T-helper 22 cell (primary cell): Measurements from ENCODE around the gene PKNOX2.

Experiments
- DNase-seq: peaks from one replicate; pipeline ENCODE4 v3.0.0-alpha.2; 2020; ENCODE audit warnings: low read depth

PKNOX2 gene

DNA sequence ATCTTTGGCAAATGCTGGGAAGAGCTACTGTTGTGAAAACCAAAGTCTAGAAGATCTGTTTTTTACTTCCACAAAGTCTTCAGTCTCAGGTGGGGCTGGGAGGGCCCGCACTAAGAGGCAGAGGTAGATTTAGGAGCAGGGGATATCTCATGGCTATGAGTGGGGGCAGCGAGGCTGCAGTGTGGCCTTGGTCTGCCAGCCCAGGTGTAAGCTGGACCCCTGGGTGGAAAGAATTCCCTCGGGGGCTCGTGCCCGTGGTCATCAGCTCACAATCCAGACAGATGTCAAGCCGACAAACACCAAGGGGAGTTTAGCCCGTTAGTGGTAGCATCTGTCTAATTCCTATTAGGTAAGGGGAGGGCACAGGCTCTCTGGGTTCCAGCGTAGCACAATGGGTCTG lies 9.0 kb downstream of the PKNOX2 start:
- no peak for DNase-seq

DNA sequence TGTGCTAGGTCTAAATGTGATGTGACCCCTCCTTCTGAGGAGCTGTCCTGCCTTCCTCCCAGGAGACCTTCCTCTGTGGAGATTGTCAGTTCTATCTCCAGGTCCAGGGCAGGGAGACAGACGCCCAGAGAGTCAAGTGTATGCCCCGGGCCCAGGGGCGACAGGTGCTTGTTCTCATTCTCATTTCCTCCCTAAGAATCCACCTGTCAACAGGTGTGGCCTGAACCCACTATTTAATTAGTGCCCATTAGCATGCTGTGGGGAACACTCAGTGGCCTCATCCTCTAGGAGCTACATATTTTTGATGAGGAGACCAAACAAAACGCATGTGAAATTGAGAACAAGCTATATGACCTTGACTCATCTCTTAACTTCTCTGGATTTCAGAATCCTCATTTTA lies 9.5 kb downstream of the PKNOX2 start:
- DNase-seq: no peak

DNA sequence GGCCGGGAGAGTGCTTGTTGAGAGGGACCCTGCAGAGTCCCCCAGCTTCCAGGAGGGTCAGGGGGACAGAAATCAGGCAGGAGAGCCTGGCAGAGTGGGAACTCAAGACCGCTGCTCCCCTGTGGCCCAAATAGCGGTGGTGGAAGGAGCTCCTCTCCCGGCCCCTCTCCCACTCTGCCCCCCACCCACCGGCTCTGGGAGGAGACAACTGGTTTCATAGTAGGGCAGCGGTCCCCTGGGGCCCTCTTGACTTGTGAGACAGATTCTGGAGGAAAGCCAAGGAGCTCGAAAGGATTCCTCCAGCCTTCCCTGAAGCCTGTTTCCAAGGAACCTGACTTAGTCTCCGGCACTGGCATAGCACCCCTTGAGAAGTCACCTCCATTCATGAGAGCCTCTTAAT lies 10.1 kb downstream of the PKNOX2 start:
- no peak for DNase-seq

DNA sequence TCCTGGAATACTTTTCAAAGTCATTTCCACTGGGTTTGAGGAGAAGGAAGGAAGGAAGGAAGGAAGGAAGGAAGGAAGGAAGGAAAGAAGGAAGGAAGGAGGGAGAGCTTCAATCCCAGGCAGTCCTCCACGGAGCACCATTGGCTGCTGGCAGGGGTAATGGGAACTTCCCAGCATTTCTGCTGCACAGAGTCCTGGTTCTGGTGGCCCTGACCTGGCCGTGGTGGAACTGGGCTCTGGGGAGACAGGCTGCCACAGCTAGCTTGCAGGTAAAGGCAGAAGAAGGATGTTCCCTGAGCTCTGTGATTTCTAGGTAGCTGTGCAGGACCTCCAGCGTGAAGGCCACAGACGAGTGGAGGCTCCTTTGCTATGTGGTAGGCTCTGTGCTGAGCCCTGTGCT lies 10.6 kb downstream of the PKNOX2 start:
- no peak for DNase-seq

DNA sequence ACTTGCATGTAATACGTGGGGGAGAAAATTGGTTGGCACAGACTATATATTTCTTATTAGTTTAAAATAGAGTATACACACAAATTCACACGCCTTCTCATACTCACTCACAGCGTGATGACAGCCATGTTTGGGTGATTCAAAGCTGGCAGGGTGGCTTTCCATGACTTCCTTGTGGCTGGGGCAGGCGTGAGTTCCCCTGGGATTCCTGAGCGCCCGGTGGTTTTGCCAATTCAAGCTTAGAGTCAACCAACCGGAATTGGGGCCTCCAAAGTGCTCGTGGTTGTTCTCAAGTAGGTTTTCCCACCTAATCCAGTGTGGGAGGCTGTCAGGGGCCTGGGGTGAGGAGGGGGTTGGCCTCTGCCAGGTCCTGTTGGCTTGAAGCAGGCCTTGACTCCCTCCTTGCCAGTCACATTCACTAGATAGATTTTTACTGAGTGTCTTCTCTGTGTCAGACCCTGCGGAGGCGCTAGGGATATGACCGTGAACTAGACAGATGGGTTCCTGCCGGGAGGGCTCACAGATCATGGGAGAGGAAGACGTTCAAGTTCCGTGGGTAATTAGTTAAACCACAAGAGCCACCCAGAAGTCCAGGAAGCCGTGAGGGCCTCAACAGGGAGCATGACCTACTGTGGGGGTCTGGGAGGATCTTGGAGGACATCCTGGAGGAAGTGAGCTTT lies 11.5 kb downstream of the PKNOX2 start:
- no peak for DNase-seq

DNA sequence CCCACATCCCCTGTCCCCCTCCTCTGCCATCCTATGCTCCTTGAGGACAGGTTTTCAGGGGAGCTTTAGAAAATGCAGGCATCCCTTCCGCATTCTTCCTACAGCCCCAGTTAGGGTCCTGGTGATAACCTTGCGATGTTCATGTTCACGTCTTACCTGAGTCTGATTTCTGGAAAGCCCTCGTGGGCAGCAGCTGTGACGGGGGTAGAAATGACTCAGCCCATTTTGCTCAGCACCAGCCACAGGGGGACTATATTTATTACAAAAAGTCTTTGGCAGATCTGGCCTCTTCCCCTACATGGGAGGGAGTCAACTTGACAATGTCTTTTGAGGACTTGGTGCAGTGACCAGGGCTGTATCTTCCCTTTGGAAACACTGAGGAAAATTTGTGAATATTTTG lies 12.3 kb downstream of the PKNOX2 start:
- DNase-seq: no peak

DNA sequence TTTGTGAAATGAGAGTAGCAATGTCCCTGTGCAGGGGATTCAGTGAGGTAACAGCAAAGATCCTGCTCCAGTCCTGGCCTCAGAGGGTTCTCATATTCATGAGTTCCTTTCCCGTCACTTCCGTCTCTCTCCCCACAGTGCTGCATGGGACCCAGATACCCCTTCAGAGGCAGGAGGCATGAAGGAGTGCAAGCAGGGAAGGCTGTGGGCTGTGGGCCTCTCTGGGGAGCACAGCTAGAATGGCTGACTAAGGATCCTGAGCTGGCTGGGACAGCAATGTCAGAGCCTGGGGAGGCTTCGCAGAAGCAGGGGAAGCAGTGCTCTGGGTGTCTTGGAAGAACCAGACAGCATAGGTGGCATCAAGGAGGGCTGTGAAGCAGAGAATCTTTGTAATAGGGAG lies 13.0 kb downstream of the PKNOX2 start:
- DNase-seq: no peak

DNA sequence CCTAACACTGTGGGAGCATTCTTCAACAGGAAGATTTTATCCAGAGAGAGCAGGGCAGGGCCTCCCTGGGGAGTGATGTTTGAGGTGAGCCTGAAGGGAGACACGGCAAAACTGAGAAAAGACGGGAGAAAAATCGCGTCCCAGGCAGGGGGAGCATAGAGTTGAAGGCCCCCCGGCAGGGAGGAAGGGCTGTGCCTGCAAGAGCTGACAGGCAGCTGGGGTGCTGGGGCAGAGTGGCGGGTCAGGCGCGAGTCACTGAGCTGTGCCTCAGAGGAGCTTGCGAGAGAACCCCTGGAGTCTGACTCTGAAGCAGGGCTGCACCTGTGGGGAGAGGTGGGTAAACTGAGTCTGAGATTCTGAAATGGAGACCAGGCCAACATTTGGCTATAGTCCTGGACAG lies 14.8 kb downstream of the PKNOX2 start:
- no peak for DNase-seq

DNA sequence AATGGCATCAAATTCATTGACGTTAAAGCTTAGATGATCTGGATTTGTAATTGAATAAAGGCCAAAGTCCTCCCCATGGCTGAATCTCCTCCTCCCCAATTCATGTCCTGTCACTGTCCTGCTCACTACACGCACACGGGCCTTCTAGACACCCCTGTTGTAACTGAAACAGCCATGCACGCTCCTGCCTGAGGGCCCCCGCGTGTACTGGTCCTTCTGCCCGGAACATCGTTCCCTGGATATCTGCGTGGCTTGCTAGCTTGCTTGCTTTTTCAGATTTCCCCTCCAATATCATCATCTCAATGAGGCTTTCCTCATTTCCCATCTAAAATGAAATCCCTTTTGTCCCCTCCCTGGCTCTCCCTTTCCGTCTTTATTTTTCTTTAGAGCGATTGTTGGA lies 15.3 kb downstream of the PKNOX2 start:
- no peak for DNase-seq

DNA sequence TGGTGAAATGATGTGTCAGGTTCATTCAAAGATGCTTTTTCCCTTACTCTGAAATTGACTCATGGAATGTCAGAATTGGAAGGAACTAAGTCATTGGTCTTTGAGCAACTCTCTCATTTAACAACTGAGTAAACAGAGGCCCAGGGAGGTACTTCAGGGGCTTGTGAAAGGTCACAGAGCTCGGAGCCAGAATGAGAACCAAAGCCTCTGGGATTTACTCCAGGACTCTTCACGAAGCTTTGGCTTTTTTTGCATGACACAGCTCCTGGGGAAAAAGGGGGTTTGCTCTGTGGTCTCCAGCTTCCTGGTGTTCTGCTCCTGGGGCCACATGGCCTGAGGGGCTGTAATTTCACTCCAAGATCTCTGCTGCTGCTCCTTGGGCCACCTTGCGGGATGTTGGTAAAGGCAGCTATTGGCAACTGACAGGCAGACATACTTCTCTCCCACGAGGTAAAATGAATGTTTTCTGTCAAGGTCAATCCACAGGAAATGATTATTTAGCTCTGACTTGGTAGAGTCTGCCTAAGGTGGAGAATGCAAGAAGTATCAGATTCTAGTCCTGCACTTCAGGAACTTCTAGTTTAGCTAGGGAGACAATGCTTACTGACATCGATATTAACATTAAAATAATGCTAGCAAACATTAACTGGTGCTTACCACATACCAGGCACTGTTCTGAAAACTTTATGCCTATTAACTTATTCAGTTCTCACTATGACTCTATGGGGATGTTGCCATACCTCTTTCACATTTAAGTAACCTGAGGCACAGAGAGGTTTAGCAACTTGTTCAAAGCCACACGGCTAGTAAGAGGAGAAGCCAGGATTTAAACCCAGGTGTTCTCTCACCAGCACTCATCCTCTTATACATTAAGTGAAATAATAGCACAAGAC lies 16.1 kb downstream of the PKNOX2 start:
- no peak for DNase-seq

DNA sequence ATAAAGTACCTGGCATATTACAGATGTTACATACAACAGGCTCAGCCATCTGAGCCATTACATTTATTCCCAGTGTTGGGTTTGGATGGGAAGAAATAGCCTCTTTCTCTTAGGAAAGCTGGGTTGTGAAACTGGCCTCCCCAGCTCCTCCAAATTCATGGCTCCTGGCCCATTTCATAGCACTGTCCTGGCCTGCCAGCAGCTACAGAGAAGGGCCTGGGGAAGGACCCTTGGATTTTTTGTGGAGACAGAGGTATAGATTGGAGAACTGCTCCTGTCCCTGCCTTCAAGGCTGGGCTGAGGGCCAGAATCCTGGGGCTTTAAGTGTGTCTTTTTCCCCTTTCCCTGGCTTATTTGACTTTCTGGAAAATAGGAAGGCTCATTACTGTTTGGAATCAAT lies 18.0 kb downstream of the PKNOX2 start:
- DNase-seq: no peak

DNA sequence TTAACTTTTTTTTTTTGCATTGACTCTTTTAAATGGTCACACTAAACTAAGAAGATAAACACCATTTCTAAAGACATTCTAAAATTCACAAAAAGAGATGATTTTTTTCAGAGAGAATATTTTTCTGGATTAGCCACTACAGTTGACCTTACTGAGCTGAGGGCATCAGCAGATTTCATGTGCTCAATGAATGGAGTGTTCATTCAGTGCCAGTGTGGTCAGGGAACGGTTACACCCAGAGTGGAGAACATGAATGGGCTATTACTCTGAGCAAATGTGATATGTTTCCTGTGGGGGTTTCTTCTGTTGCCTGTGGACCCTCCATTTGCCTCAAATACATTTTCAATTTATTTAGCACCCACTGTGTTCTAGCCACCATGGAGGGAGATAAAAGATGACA lies 19.1 kb downstream of the PKNOX2 start:
- no peak for DNase-seq

DNA sequence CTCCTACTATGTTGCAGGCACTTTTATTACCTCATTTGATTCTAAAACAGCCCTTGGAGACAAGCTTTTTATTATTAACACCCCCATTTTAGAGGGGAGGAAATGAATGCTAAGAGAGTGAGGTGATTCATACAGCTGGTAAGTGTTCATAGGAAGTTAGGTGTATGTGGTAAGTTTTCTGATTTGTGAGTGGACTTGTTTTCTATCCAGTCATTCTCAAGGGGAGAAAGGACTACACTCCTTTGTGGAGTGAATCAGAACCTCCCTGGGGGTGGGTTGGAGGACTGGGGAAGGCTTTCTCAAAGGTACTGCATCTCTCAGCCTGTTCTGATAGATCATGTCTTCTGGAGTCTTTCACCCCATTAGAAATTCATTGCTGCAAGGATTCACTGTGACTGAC lies 23.5 kb downstream of the PKNOX2 start:
- no peak for DNase-seq

DNA sequence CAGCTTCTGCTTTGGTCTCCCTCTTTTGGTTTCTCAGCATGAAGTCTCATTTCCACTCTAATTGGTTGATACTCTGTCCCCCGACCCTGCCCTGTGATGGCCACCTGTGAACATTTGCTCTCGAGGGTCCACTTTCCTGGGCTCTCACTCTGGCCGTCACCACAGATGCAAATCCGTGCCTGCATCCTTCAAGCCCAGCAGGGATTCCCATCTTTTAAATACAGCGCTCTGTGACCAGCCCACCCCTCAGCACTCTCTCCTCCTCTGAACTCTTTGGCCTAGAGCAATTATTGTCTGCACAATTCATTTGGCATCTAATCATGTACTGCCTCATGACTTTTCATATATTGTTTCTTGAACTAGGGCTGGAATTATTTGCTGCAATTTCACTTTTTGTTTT lies 26.0 kb downstream of the PKNOX2 start:
- no peak for DNase-seq

DNA sequence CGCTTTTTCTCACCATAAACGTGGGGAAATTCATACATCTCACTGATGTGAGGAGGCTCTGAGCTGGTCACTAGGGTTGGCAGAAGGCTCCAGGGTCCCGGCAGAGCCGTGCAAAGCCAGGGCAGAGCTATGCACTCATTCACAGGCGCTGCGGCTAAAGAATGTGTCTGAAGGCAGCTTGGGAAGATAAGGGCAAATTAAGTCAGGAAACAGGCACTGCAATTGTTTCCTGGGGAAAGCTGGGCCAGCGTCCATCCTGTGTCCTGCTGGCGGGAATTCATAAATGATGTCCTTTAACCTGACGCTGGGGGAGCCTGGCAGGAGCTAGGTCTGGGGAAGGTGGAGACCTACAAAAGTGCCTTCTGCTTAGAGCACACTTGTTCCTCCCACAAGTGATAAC lies 27.6 kb downstream of the PKNOX2 start:
- DNase-seq: no peak

DNA sequence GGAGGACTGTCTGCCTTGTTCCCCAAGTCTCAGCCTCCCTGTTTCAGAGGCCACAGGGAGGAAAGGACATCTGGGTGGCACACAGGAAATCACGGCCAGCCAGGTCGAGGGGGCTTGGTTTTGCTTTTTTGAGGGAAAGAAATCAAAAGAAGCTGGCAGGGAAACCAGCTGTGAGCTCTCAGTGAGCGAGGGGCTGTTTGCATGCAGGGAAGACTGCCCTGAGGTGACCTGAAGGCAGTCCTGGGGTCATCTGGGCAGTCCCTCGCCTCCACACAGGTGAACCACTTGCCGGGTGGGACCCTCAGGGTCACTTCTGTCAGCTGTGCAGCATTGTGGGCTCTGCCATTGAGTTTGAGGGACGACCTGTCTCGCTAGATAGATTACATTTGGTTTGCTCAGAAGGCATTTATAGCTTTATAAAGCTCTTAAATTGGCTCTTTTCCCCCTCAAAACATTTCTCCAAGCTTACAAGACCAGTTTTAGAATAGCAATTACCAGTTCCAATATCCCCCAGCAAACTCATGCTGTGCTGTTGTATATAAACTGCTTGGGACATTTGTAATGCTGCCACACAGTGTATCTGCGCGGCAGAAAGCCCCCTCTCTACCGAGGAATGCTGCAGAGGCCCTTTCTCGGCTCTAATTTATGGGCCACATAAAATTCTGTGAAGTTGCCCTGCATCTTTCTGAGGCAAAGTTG lies 28.3 kb downstream of the PKNOX2 start:
- DNase-seq: no peak

DNA sequence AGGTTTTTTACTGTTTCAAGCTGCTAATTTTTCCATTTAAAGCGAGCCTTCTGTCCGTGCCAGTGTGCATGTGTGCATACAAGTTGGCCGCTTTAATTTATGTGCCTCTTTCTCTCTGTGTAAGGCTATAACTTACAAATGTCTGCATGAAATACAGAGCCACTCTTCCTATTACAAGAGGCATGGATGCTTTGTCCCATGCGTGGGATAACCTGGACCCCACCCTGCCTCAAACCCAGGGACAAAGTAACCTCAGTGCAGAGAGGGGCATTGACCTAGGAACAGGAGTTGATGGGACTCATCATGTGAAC lies 28.8 kb downstream of the PKNOX2 start:
- no peak for DNase-seq

DNA sequence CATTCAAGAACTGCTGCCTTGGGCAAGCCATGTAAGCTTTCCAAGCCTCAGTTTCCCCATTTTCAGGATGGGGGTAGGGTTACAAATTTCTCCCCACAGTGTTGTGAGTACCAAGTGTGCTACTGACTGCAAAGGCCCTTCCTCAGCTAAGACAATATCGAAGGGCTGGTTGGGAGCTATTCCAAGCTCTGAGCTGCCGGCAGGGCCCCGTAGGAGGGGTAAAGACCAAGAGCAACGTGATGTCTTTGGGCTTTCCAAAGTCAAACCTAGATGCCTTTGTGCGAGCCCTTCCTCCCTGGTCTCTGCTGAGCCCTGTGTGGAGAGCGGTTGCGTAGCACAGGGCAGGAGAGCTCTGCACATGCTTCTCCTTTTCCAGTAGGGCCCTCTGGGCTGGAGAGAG lies 29.3 kb downstream of the PKNOX2 start:
- no peak for DNase-seq

DNA sequence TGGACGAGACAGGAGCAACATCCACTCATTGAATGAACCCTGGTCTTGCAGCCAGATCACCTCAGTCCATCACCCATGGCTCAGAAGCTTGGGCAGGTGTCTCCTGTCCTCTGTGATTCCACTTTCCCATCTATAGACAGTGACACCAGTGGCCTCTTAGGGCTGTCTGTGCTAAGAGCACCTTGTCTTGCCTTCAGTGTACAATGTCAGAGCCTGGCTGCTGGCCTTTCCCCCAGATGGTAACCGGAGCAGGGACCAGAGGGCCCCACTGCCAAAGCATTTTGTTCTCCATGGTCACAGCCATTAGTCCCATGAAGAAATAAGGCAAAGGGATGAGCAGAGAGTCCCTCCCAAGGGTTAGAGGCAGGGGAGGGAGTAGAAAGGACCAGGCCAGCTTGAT lies 35.4 kb downstream of the PKNOX2 start:
- no peak for DNase-seq

DNA sequence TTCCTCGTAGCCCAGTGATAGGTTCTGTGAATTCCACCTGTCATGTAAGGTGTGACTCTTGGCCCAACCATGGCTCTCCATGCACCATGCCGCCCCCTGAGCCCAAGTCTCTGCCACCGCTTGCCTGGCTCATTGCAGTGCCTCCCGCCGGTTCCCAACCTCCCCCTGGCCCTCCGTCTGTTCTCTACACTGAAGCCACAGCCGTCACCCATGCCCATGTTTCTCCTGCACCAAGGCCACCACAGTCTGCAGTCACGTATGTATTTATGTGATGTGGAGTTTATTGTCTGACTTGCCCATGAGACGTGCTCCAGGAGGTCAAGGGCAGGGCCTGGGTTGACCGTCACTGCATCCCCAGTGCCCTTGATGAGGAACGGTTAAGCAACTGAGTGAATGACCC lies 35.9 kb downstream of the PKNOX2 start:
- no peak for DNase-seq

DNA sequence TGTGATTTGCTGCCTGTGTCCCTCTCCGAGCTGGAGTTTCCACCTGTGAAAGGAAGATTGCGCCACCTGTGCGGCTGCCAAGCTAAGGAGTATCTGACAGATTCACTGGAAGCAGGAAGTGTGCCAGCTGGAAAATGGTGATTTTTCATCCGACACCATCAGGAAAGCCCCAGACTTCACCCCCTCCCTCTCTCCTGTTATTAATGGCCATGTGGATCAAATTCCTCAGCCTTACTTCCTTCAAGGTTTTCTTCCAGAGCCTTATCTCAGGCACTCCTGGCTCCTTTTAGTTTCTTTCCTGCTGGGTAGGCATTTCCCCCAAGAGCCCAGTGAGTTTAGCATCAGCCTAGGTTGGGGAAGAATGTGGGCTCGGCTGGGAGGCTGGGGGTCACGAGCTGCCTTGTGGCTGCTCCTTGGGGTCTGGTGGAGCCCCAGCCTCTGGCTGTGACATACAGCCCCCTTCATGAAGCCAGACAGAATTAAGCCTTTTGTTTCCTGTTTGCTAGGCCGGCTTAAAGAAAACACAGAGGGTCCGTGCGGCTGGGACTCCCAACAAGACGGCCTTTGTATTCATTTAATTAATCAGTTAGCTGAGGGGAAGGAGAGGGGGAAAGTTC lies 37.1 kb downstream of the PKNOX2 start:
- DNase-seq: no peak

DNA sequence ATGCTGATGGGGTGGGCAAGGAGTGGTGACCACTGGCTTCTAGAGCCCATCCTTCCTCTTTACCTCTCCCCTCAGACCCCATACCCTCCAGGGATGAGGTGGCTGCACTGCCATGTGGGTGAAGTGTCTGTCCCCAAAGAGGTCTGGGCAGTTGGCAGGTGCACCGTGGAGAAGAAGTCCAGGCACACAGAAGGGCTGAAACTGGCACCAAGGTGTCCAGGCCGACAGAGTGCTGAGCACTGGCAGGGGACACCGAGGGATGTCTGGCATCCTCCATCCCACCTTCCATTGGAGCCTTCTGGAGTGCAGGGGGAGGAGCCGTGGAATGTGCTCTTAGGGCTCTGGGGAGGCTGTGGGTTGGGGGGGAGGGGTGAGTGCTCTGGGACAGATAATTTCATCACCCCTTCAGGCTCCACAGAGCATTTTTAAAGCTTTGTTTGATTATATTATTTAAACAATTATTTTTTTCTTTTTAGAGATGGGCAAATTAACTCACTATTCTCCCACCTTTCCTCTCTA lies 37.9 kb downstream of the PKNOX2 start:
- DNase-seq: no peak

DNA sequence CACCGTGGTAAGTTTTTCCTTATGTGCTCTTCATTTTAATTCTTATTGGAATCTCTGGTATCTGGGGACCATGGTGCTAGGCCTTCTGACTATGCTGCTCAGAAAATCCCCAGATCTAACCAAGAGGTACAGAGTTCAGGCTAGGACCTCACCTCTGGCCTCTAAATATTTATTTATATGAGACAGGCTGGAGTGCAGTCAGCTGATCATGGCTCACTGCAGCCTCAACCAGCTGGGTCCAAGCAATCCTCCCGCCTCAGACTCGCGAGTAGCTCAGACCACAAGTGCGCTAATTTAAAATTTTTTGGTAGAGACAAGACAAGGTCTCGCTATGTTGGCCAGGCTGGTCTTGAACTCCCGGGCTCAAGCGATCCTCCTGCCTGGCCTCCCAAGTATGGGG lies 38.4 kb downstream of the PKNOX2 start:
- no peak for DNase-seq
